Fibroblast of lung (primary cell): Measurements from ENCODE around the gene PRG2. TPM values are rescaled to one million over a fixed set of nuclear protein-coding genes. Genes with fewer than 3 reads are reported as not detected.

Experiments used
- DNase-seq, 2 donors: peaks; one replicate each; pipeline versions ENCODE4 v3.0.0 to v3.0.0-alpha.2; 2010; ENCODE audit warnings: low read depth in 2 of 2
- H2AFZ ChIP-seq: 2 replicates; pipeline ENCODE4 v1.5.1; 2012; ENCODE audit warnings: low read length, control low read depth, inconsistent platforms
- H3K27ac ChIP-seq: 2 replicates; pipeline ENCODE4 v1.5.1; 2011; ENCODE audit warnings: low read length, control low read depth; ENCODE audit not compliant: insufficient read depth
- H3K27me3 ChIP-seq: 2 replicates; pipeline ENCODE4 v1.5.1; 2011; ENCODE audit warnings: mild to moderate bottlenecking, low read length; ENCODE audit not compliant: control insufficient read depth, insufficient read depth
- H3K36me3 ChIP-seq: 2 replicates; pipeline ENCODE4 v1.5.1; 2011; ENCODE audit warnings: low read length; ENCODE audit not compliant: control insufficient read depth, insufficient read depth
- H3K4me1 ChIP-seq: 2 replicates; pipeline ENCODE4 v1.5.1; 2011; ENCODE audit warnings: low read length; ENCODE audit not compliant: control insufficient read depth, insufficient read depth; ENCODE audit errors: extremely low read depth
- H3K4me2 ChIP-seq: 2 replicates; pipeline ENCODE4 v1.5.1; 2011; ENCODE audit warnings: low read length, control low read depth; ENCODE audit not compliant: insufficient read depth; ENCODE audit errors: extremely low read depth
- H3K4me3 ChIP-seq, 4 experiments: fragments of 200-600 bp in 1 of 4; sonication (generic) in 1 of 4; replicated peaks in 1 of 4; 2 replicates each; pipeline ENCODE4 v1.5.1; 2011 to 2016; ENCODE audit warnings: low read length in 4 of 4, low read depth in 3 of 4, mild to moderate bottlenecking in 3 of 4, control low read depth in 2 of 4, inconsistent platforms in 1 of 4, mixed read lengths in 1 of 4; ENCODE audit not compliant: insufficient read depth in 1 of 4; ENCODE audit errors: control extremely low read depth in 1 of 4
- H3K79me2 ChIP-seq: 2 replicates; pipeline ENCODE4 v1.5.1; 2012; ENCODE audit warnings: mild to moderate bottlenecking, low read length, inconsistent platforms; ENCODE audit not compliant: control insufficient read depth, insufficient read depth
- H3K9ac ChIP-seq: 2 replicates; pipeline ENCODE4 v1.5.1; 2011; ENCODE audit warnings: mild to moderate bottlenecking, low read length, control low read depth; ENCODE audit not compliant: insufficient read depth
- H3K9me3 ChIP-seq: 2 replicates; pipeline ENCODE4 v1.5.1; 2012; ENCODE audit warnings: low read depth, low read length; ENCODE audit not compliant: control insufficient read depth, insufficient read depth
- H4K20me1 ChIP-seq: 2 replicates; pipeline ENCODE4 v1.5.1; 2011; ENCODE audit warnings: low read length; ENCODE audit not compliant: control insufficient read depth, insufficient read depth; ENCODE audit errors: extremely low read depth
- CTCF ChIP-seq, 2 donors: IDR thresholded peaks in 1 of 2; conservative IDR thresholded peaks in 1 of 2; 1 replicate in 1 of 2; 2 replicates in 1 of 2; pipeline ENCODE4 v1.5.1; 2011 to 2012; ENCODE audit warnings: low read length in 2 of 2, control low read depth in 1 of 2, inconsistent platforms in 1 of 2, low read depth in 1 of 2, mild to moderate bottlenecking in 1 of 2
- EZH2 ChIP-seq: IDR thresholded peaks from 2 replicates; pipeline ENCODE4 v1.5.1; 2012; ENCODE audit warnings: low read length, control low read depth, mild to moderate bottlenecking; ENCODE audit errors: missing control alignments
- polyA plus RNA-seq, 2 donors: library from polyadenylated mRNA; depleted of rRNA in 1 of 2; stranded (reverse) in 1 of 2; unstranded in 1 of 2; fragments of >200 nt; gene quantifications; 2 replicates each; pipeline ENCODE4 v1.2.1, GENCODE V29; 2011 to 2012; ENCODE audit warnings: missing spikeins in 1 of 2
- total RNA-seq: library from RNA; depleted of rRNA; stranded (reverse); fragments of >200 nt; gene quantifications from 2 replicates; pipeline ENCODE4 v1.2.1, GENCODE V29; 2014

Gene PRG2
- total and polyA plus RNA-seq, 2 donors (not counting 1 experiment from before 2014, with no cell fraction given): not detected

GRCh38 chr11:57432149-57432561, 41.7 kb upstream of the PRG2 start:
- Histone ChIP-seq H3K79me2 (no peaks in the 10 kb centered on the region), H3K4me2 (no peak overlapping the region), H3K4me1 (peaks cover 27% of the 10 kb centered on the region), H2AFZ (no peak overlapping the region), H3K27ac (no peak overlapping the region), H3K4me3 (no peak overlapping the region), H3K36me3 (no peaks in the 10 kb centered on the region), H3K9ac (no peak overlapping the region), H3K27me3 (no peaks in the 10 kb centered on the region), H4K20me1 (no peaks in the 10 kb centered on the region), H3K9me3 (no peaks in the 10 kb centered on the region)
- TF ChIP-seq EZH2 (no peak), CTCF (conservative IDR thresholded peaks at IDR 0.05 in 1 of 2, IDR thresholded peaks at IDR 0.05 in 1 of 2; ENCODE audit: low read depth in 1 of 2, low read length in 2 of 2) (no peak)
- DNase-seq: no peak

- no peak overlapping the region for H3K4me3 ChIP-seq
- no peak overlapping the region for H3K27ac ChIP-seq
- no peak overlapping the region for H2AFZ ChIP-seq
- TF ChIP-seq EZH2 (no peak), CTCF (conservative IDR thresholded peaks at IDR 0.05 in 1 of 2, IDR thresholded peaks at IDR 0.05 in 1 of 2; ENCODE audit: low read depth in 1 of 2, low read length in 2 of 2) (no peak)
- H3K4me1 ChIP-seq: peaks cover 36% of the 10 kb centered on the region
- no peaks in the 10 kb centered on the region for H3K27me3 ChIP-seq
- H3K36me3 ChIP-seq: no peaks in the 10 kb centered on the region
- H3K9ac ChIP-seq: no peak overlapping the region
- H3K4me2 ChIP-seq: no peak overlapping the region
- H4K20me1 ChIP-seq: no peaks in the 10 kb centered on the region
- no peaks in the 10 kb centered on the region for H3K9me3 ChIP-seq
- DNase-seq: no peak
- H3K79me2 ChIP-seq: peaks cover 4% of the 10 kb centered on the region
These were observed 40.5 kb upstream of the PRG2 start for GRCh38 chr11:57430952-57431351.

- Histone ChIP-seq H3K4me2 (no peak overlapping the region), H3K79me2 (peaks cover 5% of the 10 kb centered on the region), H3K36me3 (no peaks in the 10 kb centered on the region), H3K4me3 (no peak overlapping the region), H3K27me3 (no peaks in the 10 kb centered on the region), H3K9ac (no peak overlapping the region), H2AFZ (no peak overlapping the region), H3K9me3 (no peaks in the 10 kb centered on the region), H3K4me1 (peaks cover 41% of the 10 kb centered on the region), H4K20me1 (no peaks in the 10 kb centered on the region), H3K27ac (no peak overlapping the region)
- no peak for DNase-seq
- TF ChIP-seq EZH2 (no peak), CTCF (conservative IDR thresholded peaks at IDR 0.05 in 1 of 2, IDR thresholded peaks at IDR 0.05 in 1 of 2; ENCODE audit: low read depth in 1 of 2, low read length in 2 of 2) (no peak)
These were observed 39.5 kb upstream of the PRG2 start for GRCh38 chr11:57429946-57430345.
